K562 (cell line): ENCODE results near the gene C3. TPM values are rescaled to one million over a fixed set of nuclear protein-coding genes. Genes with fewer than 3 reads are reported as not detected.
A peak's percentile ranks its signal among the peaks of the same experiment; 100 is the strongest.

Experiments
- CTBP1 ChIP-seq: fragments of 450-650 bp; IDR thresholded peaks from 2 replicates; pipeline ENCODE4 v1.6.1; 2016; ENCODE audit warnings: borderline replicate concordance
- ETV5 ChIP-seq: sonication (generic); formaldehyde crosslinking; IDR thresholded peaks from 2 replicates; pipeline ENCODE4 v1.4.0; 2020; ENCODE audit warnings: low read depth, mild to moderate bottlenecking, missing genetic modification reagents
- FOXK2 ChIP-seq, 2 experiments: fragments of 450-650 bp; IDR thresholded peaks in 1 of 2; conservative IDR thresholded peaks in 1 of 2; 2 replicates each; pipeline ENCODE4 v1.6.1; 2016; ENCODE audit warnings: low read depth in 2 of 2, mild to moderate bottlenecking in 1 of 2
- SMAD3 ChIP-seq: fragments of 450-650 bp; formaldehyde crosslinking; conservative IDR thresholded peaks from 2 replicates; pipeline ENCODE4 v1.4.0; 2020; ENCODE audit warnings: mild to moderate bottlenecking
- SMARCA4 ChIP-seq: fragments of 450-650 bp; IDR thresholded peaks from 2 replicates; pipeline ENCODE4 v1.6.1; 2016
- TSC22D4 ChIP-seq: fragments of 450-650 bp; IDR thresholded peaks from 2 replicates; pipeline ENCODE4 v1.6.1; 2016; ENCODE audit warnings: missing genetic modification characterization, missing biosample characterization, control low read depth
- ZBTB7A ChIP-seq: IDR thresholded peaks from 2 replicates; pipeline ENCODE4 v1.6.1; 2011; ENCODE audit warnings: low read depth, mild to moderate bottlenecking, low read length, moderate library complexity, borderline replicate concordance; ENCODE audit not compliant: control insufficient read depth
- ZHX1 ChIP-seq: fragments of 150-350 bp; conservative IDR thresholded peaks from 2 replicates; pipeline ENCODE4 v1.6.1; 2014; ENCODE audit warnings: low read length
- ZNF263 ChIP-seq: sonication (generic); formaldehyde crosslinking; IDR thresholded peaks from 2 replicates; pipeline ENCODE4 v1.8.0; 2022; ENCODE audit warnings: mild to moderate bottlenecking, missing genetic modification reagents, borderline replicate concordance
- ZNF280A ChIP-seq: fragments of 450-650 bp; IDR thresholded peaks from 2 replicates; pipeline ENCODE4 v1.6.1; 2018; ENCODE audit warnings: mild to moderate bottlenecking, low read depth; ENCODE audit not compliant: partially characterized antibody
- ZSCAN29 ChIP-seq: fragments of 450-650 bp; IDR thresholded peaks from 2 replicates; pipeline ENCODE4 v1.6.1; 2017
- polyA plus RNA-seq, 8 experiments: library from polyadenylated mRNA; depleted of rRNA in 4 of 8; stranded (reverse) in 5 of 8; unstranded in 3 of 8; fragments of >200 nt; fragmentation: Nextera tagmentation in 2 of 8; fragmentation: Illumina TruSeq in 1 of 8; extraction: Ambion mirVana in 2 of 8; extraction: Trizol in 1 of 8; gene quantifications; 2 replicates each; pipeline versions ENCODE4 v1.2.1 to v1.2.3, GENCODE V29; 2011 to 2014; ENCODE audit warnings: inconsistent platforms in 1 of 8, missing spikeins in 1 of 8
- total RNA-seq, 7 experiments: library from RNA; depleted of rRNA in 6 of 7; stranded (reverse); fragments of >200 nt in 6 of 7; fragmentation: Illumina TruSeq in 2 of 7; extraction: Trizol in 2 of 7; gene quantifications; 2 replicates each; pipeline versions ENCODE4 v1.2.1 to v1.2.3, GENCODE V29; 2011 to 2021; ENCODE audit warnings: low replicate concordance in 1 of 7
- TF ChIP-seq, protein P1 (sequence below): sonication (generic); formaldehyde crosslinking; IDR thresholded peaks from 2 replicates; pipeline ENCODE4 v1.8.0; 2022; ENCODE audit warnings: mild to moderate bottlenecking, missing genetic modification reagents
- TF ChIP-seq, protein P2 (sequence below), 2 experiments: fragments of 150-350 bp in 1 of 2; IDR thresholded peaks; 2 replicates each; pipeline ENCODE4 v1.6.1; 2012 to 2016; ENCODE audit warnings: low read depth in 2 of 2, low read length in 2 of 2, mild to moderate bottlenecking in 1 of 2, moderate library complexity in 1 of 2

Gene C3
- total and polyA plus RNA-seq, 9 of the 15 experiments (the other 6 are each of a cell fraction or from before 2014, with no cell fraction given): 0.59 to 10.6 (median 2.2) TPM

DNA sequence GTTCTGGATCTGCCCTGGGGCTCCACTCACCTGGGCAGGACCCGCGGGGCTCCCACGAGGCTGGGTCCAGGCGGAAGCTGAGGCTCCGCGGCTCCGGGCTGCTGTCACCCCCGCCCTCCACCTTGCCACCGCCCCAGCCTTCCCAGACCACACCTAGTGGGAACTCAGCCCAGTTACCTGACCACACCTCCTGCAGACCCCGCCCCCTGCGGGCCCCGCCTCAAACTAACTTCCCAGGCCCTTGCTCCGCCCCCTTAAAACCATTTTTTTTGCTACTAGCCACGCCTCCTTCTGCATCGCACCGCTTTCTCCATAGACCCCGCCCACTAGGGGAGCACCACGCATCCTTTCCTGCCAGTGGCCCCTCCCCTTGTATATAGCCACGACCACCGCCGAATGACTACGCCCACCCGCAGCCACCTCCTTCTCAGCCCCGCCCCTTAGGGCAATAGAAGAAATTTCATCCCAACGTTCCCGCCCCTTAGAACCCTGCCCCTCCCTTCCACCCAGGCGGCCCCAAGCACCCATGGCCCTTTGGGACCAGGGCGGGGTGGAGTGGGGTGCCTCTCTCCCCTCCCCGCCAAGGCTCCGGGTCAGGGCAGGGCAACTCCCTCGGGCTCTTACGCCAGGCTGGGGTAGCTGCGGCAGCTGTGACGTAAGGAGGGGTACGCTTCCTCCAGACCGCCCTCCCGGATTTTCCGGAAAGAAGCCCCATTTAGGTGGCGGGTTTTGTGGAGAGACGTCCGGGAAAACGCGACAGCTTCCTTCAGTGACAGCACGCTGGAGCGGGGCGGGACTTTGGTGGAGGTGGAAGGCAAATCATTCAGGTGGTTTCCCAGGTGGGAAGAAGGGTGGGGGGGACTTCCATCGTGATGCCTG lies 47.1 kb upstream of the C3 start, which contains the start of gene SH2D3A (continued):
- TF ChIP-seq, protein P1, sequence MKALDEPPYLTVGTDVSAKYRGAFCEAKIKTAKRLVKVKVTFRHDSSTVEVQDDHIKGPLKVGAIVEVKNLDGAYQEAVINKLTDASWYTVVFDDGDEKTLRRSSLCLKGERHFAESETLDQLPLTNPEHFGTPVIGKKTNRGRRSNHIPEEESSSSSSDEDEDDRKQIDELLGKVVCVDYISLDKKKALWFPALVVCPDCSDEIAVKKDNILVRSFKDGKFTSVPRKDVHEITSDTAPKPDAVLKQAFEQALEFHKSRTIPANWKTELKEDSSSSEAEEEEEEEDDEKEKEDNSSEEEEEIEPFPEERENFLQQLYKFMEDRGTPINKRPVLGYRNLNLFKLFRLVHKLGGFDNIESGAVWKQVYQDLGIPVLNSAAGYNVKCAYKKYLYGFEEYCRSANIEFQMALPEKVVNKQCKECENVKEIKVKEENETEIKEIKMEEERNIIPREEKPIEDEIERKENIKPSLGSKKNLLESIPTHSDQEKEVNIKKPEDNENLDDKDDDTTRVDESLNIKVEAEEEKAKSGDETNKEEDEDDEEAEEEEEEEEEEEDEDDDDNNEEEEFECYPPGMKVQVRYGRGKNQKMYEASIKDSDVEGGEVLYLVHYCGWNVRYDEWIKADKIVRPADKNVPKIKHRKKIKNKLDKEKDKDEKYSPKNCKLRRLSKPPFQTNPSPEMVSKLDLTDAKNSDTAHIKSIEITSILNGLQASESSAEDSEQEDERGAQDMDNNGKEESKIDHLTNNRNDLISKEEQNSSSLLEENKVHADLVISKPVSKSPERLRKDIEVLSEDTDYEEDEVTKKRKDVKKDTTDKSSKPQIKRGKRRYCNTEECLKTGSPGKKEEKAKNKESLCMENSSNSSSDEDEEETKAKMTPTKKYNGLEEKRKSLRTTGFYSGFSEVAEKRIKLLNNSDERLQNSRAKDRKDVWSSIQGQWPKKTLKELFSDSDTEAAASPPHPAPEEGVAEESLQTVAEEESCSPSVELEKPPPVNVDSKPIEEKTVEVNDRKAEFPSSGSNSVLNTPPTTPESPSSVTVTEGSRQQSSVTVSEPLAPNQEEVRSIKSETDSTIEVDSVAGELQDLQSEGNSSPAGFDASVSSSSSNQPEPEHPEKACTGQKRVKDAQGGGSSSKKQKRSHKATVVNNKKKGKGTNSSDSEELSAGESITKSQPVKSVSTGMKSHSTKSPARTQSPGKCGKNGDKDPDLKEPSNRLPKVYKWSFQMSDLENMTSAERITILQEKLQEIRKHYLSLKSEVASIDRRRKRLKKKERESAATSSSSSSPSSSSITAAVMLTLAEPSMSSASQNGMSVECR: no peak; the same call in 1 of the 2 replicates
- TF ChIP-seq ETV5 (CRISPR knock-in tag) (no peak), SMARCA4 (no peak), ZSCAN29 (no peak), ZBTB7A (peak; percentile 91), ZNF263 (peak; percentile 97), TSC22D4 (tag) (no peak), ZNF280A (no peak), SMAD3 (CRISPR knock-in tag) (no peak), CTBP1 (no peak; the same call in none of the 2 replicates), ZHX1 (no peak), FOXK2 (conservative IDR thresholded peaks at IDR 0.05 in 1 of 2, IDR thresholded peaks at IDR 0.05 in 1 of 2; ENCODE audit: low read depth in 2 of 2) (peak in 1 of 2 experiments; percentile 18; a peak in 1 of 4 replicates)
- TF ChIP-seq, protein P2, sequence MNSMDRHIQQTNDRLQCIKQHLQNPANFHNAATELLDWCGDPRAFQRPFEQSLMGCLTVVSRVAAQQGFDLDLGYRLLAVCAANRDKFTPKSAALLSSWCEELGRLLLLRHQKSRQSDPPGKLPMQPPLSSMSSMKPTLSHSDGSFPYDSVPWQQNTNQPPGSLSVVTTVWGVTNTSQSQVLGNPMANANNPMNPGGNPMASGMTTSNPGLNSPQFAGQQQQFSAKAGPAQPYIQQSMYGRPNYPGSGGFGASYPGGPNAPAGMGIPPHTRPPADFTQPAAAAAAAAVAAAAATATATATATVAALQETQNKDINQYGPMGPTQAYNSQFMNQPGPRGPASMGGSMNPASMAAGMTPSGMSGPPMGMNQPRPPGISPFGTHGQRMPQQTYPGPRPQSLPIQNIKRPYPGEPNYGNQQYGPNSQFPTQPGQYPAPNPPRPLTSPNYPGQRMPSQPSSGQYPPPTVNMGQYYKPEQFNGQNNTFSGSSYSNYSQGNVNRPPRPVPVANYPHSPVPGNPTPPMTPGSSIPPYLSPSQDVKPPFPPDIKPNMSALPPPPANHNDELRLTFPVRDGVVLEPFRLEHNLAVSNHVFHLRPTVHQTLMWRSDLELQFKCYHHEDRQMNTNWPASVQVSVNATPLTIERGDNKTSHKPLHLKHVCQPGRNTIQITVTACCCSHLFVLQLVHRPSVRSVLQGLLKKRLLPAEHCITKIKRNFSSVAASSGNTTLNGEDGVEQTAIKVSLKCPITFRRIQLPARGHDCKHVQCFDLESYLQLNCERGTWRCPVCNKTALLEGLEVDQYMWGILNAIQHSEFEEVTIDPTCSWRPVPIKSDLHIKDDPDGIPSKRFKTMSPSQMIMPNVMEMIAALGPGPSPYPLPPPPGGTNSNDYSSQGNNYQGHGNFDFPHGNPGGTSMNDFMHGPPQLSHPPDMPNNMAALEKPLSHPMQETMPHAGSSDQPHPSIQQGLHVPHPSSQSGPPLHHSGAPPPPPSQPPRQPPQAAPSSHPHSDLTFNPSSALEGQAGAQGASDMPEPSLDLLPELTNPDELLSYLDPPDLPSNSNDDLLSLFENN (IDR thresholded peaks at IDR 0.05; ENCODE audit: low read depth in 2 of 2, low read length in 2 of 2): no peak
